Activated CD4-positive, alpha-beta T cell treated with anti-CD3 and anti-CD28 coated beads, Interleukin-2, amount 50 U/mL, for 24 hours (primary cell): ENCODE results near the gene UBE3C.
A peak's percentile ranks its signal among the peaks of the same experiment; 100 is the strongest.
"Not testable (repeated sequence)": the region's sequence is repeated elsewhere in the genome, so short reads cannot be mapped to it uniquely, and the experiment has no call there.

Experiments
- DNase-seq, 2 donors: peaks; one replicate each; pipeline ENCODE4 v3.0.0-alpha.2; 2020; ENCODE audit warnings: low read depth in 1 of 2, low spot score in 1 of 2

UBE3C gene

DNA sequence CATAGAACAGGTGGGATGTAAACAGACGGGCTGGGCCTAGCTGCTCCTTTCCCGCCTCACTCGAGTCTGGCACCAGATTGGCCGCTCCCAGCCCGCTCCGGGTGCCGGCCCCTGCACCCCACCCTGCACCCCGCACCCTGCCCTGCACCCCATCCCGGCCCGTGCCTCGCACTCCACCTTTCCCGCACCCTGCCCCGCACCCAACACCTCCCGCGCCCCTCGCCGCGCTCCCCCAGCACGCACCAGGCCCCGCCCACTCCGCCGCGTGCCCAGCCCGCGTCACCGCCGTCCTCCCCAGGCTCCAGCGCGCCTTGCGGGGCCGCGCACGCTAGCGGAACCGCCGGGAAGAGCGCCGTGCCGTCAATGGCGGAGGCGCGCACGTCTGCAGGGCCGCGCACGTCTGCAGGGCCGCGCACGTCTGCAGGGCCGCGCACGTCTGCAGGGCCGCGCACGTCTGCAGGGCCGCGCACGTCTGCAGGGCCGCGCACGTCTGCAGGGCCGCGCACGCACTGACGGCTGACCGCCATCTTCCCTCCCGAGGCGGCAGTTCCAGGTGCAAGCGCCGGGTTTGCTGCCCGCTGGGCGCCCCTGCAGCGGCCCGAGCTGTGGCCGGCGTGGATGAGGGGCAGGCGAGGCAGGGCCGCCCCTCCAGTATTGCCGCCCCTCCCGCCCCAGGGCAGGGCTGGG, at the start of gene UBE3C:
TSS of gene UBE3C (plus strand) at position 503 of the 687 bp plus-strand sequence. CDS start 347 bp downstream, outside the sequence.
- peak; percentile 81 to 85 for DNase-seq

DNA sequence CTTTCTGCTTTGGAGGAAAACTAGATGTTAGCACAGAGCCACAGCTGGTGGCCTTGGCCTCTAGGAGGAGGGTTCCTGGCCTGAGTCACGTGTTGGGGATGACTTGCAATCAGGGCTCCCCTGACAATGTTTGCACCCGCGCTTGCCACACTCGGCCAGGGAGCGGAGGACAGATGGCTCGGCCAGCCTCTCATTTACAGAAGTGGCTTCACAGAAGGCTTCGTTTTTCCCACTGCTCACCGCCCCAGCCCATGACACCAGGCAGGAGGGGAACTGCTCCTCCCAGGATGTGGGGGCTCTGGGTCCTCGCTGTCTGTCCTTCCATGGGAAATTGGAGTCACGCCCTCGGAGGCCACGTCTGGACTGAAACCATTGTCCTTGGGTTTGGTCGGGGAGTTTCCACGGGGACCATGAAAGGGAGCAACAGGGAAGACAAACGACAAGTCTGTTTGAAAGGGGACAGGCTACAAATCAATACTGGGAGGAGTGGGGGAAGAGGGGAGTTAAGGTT, 49.6 kb upstream of the UBE3C start:
- DNase-seq = no peak

DNA sequence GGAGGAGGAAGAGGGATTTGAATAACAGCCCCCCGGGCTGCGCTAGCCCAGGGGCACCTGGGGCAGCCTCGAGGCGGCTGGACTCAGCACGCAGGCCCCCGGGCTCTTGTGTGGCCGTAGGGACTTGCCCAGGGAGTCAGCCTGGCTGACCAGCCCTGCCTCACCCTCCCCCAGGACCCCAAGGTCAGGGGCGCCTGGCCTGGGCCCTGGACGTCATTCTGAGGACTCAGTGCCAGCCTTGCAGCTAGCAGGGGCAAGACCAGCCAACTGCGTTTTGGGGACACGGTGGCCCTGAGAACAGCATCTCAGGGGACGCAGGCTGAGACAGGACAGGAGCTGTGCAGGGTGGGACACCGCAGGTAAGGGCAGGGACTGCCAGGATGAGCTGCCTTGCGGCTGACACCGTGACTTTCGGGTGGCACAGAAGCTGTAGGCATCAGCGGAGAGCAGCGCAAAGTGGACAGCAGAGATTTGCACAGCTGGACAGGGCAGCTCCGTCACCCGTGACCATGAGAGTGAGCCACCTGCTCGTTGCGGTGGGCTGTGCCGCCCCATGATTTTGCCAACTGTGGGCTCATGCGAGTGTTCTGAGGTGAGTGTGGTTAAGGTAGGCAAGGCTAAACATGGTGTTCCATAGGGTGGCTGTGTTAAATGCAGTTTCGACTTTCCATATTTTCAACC, 48.1 kb upstream of the UBE3C start:
- no peak for DNase-seq

DNA sequence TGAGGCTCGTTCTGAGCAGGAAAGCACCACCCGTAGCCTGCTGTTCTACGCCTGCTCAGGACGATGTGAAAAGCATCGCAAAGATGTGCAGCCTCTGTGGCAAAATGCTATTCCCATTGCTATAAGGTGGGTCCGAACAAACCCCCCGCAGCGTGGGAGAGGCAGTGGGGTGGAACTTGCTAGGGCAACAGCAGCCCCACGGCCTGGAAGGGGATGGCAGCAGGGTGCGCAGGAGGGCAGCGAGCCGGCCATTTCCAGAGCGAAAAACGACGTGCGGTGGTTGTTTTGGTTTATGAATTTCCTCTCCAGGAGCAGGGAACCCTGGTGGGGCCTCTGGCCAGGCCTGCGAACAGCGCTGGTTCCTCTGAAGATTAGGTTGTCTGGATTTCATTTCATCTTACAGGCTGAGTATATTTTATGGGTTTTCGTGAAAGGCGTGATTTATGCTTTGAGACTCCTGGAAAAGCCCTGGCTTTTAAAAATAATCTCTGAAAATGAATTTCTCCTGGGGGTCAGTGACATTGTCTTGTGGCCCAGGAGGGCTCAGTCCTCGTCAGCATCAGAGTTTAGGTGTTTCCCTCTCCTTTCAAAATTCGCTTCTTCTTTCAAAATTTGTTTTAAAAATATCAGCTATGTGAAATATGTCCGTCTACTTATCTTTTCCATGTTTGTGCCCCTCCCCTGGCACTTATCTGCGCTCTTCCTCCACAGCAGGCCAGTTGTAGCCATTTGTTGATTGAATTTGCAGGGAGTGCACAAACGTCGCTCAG, 42.3 kb upstream of the UBE3C start:
- no peak for DNase-seq

DNA sequence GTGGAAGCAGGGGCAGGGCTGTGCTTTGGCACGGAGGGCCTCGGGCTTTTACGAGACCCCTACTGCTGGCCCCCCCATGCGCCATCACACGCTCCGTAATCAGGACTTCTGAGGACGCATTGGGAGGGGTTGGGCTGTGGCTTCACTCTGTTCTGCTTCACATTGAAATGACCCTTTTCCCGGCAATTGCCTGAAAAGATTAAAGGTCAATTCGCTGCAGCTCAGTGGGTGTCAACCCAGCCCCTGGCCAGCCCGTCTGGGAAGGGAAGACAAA, 41.7 kb upstream of the UBE3C start:
- no peak for DNase-seq

DNA sequence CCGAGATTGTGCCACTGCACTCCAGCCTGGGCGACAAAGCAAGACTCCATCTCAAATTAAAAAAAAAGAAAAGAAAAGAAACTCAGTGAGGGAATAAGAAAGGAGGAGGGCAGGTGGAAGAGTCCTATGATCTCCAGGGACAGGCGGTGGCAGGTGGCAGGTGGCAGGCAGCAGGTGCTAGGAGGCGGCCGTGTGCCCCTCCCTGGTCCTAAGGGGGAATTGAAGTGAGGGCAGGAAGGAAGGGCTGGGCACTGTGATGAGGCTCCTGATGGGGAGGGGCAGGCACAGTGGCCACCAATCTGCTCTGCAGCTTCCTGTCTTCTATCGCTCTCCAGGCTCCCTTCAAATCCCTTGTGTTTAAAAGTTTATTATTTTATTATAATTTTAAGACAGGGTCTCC, 41.2 kb upstream of the UBE3C start:
- DNase-seq = no peak

DNA sequence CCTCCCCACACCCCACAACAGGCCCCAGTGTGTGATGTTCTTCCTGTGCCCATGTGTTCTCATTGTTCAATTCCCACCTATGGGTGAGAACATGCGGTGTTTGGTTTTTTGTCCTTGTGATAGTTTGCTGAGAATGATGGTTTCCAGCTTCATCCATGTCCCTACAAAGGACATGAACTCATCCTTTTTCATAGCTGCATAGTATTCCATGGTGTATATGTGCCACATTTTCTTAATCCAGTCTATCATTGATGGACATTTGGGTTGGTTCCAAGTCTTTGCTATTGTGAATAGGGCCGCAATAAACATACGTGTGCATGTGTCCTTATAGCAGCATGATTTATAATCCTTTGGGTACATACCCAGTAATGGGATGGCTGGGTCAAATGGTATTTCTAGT, 38.7 kb upstream of the UBE3C start:
- DNase-seq = not testable (repeated sequence)

DNA sequence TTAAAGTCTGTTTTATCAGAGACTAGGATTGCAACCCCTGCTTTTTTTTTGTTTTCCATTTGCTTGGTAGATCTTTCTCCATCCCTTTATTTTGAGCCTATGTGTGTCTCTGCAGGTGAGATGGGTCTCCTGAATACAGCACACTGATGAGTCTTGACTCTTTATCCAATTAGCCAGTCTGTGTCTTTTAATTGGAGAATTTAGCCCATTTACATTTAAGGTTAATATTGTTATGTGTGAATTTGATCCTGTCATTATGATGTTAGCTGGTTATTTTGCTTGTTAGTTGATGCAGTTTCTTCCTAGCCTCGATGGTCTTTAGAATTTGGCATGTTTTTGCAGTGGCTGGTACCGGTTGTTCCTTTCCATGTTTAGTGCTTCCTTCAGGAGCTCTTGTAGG, 35.1 kb upstream of the UBE3C start:
- DNase-seq = not testable (repeated sequence)

DNA sequence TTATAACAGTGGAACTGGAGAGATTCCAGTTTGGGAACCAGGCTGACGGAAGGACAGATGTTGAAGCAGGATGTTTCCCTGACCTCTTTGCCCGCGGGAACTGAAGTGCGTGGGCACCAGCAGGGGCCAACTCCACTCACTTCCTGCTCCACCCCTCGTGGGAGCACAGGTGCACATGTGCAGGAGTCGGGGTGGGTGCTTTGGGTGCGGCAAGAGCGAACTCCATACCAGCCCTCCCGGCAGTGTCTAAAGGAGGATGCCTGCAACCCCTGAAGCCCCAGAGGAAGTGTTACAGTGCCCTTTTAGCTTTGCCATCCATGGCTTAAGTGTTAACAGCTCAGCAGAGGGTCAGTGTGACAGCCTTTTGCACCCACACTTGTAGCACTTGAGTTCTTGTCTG, 27.4 kb upstream of the UBE3C start:
- DNase-seq = no peak

DNA sequence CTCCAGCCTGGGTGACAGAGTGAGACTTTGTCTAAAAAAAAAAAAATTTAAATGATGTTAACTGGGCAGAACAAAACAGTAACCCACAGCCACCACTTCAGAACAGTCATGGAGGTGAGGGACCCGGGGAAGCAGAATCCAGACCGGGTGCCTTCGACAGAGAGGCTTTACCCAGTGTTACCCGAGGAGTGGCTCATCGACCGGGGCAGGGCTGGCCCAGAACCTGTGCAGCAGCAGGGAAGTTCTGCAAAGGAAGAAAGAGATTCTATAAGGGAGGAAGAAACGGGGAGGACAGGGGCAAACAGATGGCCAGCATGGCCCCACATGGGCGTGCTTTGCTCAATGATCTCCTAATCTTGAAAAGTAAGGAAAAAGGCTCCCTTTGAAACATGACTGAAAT, 26.0 kb upstream of the UBE3C start:
- no peak for DNase-seq

DNA sequence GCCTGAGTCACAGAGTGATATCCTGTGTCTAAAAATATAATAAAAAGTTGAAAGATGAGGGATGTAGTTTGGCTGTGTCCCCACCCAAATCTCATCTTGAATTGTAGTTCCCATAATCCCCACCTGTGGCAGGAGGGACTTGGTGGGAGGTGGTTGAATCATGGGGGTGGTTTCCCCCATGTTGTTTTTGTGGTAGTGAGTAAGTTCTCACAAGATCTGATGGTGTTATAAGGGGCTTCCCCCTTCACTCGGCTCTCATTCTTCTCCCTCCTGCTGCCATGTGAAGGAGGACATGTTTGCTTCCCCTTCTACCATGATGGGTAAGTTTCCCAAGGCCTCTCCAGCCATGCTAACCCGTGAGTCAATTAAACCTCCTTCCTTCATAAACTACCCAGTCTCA, 25.1 kb upstream of the UBE3C start:
- no peak for DNase-seq

DNA sequence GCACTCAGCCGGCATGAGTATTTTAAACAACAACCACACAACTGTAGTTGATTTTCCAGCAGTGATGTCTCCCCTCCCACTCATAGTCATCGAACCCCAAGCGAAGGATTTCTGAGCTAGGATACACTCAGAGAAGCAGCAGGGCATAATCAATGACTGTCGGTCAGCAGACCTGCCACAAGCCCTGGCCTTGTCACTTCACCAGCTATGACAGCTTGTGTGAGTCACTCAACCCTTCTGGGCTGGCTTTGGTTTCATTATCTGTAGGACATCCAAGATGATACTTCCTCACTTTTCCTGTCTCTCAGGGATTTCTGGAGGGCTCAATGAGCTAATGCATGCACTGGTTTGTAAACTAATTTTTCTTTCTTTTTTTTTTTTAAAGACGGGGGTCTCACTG, 22.0 kb upstream of the UBE3C start:
- DNase-seq = no peak

DNA sequence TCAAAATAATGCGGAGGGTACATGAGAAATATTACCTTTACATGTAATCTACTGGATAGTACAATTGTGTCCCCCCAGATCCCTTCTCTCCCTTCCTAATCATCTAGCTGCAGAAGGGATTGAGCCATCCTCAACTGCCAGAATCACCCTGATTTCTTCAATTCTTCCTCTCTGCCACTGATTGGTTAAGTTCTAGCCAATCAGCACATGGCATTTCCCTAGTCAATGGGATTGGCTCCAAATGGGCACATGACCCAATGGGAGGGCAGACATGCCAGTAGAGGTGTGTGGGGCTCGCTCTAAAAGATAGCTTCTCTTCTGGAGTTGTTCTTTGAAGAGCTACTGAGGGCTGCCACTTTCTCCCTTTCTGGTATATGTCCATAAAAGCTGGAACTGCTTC, 20.9 kb upstream of the UBE3C start:
- no peak for DNase-seq

DNA sequence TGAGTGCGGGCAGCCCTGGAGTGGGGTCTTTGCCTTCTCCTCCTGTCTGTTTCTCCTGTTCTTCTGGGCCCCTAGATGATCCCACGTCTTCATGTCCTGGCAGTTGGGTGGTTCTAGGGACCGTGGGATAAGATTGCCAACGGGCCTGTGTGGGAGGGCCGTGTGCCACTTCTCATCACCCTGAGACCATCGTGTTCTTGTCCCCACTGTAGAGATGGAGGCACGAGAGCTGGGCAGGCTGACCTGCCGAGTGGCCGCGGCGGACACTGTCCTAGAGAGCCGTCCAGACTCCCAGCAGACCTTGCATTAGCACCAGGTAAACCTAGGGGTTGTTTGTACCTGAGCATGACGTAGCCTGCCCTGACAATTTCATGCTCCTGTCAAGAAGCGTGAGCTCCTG, 18.5 kb upstream of the UBE3C start:
- DNase-seq = no peak

DNA sequence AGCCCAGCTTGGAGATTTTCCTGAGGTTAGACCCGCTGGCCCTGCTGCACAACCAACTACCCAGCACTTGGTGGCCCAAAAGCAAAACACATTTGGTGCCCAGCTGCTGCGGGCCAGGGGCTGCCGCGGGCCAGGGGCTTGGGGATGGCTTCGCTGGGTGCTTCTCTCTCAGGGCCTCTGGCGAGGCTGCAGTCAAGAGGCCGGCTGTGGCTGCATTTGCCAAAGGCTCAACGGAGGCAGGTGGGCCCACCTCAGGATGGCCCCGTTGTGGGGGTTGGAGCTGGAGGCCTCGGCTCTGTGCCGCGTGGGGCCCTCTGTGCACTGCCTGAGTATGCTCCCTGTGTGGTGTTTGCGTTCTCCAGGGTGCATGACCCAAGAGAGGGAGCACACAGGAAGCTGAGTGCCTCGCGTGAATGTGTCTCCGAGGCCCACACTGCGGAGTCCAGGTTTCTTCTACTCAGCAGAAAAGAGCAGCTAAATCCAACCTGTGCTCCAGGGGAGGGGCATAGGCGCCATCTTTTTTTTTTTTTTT, 17.5 kb upstream of the UBE3C start:
- DNase-seq = no peak

DNA sequence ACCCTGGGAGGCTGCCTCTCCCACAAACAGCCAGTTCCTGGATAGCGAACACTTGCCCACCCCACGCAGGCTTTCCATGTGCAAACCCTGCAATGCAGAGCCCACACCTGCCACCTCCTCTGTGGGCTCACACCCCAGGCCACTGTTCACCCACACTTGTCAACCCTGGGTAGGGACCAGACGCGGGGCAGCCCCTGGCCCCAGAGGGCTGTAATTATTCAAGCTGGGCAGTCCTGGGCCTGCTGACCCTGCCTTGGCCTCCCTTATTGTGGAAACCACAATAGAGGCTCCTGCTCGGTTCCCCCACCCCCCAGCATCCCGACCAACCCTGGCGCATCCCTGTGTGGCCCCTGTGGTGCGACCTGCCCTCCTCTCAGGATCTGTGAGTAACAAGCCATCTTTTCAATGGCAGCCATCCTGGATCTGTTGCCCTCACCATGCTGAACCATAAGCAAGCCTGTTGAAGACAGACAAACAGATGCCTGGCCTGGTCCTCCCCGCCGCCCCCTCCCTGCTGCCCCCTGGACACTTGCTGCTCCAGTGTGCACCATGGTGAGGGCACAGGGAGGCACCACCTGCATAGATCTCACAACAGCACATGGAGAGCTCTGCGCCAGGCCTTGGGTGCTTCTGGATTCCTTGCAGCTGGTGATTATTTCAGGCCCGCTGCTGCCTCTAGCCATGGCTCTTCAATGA, 15.8 kb upstream of the UBE3C start:
- DNase-seq = no peak

DNA sequence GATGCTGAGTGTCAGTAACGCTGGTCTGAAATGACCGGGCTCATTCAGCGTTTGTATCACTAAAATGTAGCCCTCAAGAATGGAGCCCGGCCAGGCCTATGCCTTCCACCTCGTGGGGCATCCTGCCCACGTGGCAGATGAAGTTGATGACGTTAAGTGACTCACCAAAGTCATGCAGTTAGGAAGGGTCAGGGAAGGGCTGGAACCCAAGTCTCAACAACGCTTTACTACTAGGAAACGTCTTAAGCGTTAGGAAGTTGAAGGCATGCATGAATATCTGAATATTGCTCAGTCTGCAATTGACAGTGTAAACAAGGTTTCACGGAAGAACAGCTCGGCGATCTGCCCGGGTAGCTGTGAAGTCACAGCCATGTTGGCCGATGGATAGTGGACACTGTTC, 14.0 kb upstream of the UBE3C start:
- no peak for DNase-seq

DNA sequence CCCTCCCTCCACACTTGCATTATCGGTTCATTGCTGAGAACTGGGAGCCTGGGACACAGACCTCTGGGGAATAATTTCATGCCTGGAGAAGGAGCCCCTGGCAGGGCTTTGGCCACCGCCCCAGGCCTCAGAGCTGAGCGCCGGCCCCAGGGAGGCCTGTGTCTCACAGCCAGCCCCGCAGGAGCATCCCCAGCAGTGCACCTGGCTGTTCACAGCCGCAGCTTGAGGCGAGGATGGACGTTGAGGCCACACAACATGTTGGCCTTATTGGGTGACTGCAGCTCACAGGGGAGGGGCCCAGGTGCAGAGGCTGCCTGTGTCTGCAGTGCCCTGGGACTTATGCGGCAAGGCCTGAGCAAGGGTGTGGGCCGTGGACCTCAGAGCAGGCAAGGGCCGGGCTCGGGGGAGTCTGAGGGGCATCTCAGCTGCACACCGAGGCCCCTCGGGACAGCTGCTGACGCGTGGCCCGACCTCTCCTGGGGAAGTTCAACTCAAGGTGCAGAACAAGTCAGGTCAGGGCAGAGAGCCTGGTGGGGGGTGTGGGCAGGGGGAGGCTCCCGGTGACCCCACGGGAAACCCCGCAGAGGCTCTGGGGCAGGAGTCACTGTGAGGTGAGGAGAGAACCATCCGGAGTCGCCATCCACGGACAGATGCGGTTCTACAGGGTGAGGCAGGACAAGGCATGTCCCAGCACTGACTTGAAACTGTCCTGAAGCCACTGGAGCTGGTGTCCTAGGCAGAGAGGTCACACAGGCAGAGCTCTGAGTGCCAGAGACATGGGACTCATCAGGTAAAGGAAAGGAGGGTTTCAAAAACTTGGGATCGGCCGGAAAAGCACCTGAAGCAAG, 13.1 kb upstream of the UBE3C start:
- DNase-seq = no peak

DNA sequence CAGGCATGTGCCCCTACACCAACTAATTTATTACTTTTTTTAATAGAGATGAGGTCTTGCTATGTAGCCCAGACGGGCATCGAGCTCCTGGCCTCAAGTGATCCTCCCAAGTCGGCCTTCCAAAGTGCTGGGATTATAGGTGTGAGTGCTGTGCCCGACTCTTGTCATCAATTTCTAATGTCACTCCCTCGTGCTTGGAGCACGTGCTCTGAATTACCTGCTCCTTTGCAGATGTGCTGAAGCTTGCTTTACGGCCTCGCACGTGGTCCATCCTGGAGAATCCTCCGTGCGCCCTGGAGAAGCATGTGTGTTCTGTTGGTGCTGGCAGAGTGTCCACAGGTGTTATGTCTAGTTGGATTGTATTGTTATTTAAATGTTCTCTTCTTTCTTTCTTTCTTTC, 11.8 kb upstream of the UBE3C start:
- no peak for DNase-seq

DNA sequence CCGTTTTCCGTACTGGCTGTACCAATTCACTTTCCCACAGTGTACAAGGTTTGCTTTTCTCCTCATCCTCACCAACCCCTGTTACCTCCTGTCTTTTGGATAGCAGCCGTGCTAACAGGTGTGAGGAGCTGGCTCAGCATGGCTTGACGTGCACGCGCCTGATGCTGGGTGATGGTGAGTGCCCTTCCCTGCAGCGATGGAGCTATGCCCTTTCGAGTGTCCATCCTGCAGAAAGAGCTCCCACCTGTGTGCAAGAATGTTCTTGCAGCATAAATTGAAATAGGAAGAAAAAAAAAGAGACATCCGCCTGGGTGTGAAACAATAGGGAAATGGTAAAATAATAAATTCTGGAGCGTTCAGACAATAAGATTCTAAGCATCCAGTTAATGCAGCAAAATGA, 9.5 kb upstream of the UBE3C start:
- no peak for DNase-seq
